Activated naive CD8-positive, alpha-beta T cell treated with anti-CD3 and anti-CD28 coated beads, Interleukin-2, amount 50 U/mL, for 16 hours (primary cell): ENCODE results near the gene EPAS1.

ENCODE experiments used
- DNase-seq: peaks from one replicate; pipeline ENCODE4 v3.0.0-alpha.2; 2020; ENCODE audit warnings: low read depth, low spot score

EPAS1 gene

GRCh38 chr2:46300406-46300832 is 3.2 kb downstream of the EPAS1 start:
- no peak for DNase-seq

- DNase-seq = no peak
These were observed 4.9 kb downstream of the EPAS1 start for GRCh38 chr2:46302005-46302695.

- no peak for DNase-seq
These were observed 6.0 kb downstream of the EPAS1 start for GRCh38 chr2:46303233-46303632.

DNA sequence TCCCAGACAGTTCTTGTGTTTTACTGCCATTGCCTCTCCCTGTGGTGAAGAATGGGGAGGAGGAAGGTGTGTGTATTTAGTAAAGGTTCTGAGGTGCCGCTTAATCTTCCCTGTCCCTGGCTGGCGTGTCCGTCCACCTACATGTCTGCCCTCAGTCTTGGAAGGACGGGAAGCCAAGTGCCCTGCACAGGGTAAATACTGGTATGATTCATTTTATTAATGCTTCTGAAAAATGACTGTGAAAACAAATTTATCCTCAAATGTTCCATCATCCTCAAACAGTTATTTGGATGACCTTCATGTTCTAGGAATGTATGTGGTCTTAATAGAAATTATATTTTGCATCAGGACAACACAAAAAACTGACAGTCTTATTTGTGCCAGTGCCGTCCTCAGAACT is 6.6 kb downstream of the EPAS1 start:
- no peak for DNase-seq

GRCh38 chr2:46304635-46305034 is 7.4 kb downstream of the EPAS1 start:
- DNase-seq = no peak

- DNase-seq = no peak
These were observed 8.0 kb downstream of the EPAS1 start for GRCh38 chr2:46305187-46305586.

DNA sequence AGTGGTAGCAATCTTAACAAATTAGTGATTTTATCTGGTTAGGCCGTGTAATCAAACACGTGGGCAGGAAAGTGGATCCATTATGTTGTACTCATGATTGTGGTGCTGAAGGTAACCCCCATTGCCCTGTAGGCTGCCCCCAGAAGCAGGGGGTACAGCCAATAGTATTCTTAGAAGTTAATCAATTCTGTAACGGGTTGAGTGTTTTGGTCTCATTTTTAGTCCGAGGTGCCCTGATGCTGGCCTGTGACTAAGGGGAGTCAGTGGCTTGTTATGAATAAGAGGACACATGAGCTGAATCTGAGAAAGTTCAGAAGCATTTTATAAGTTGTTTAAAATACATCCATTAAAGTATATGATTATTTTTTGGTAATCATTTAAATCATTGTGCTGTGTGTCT is 8.6 kb downstream of the EPAS1 start:
- no peak for DNase-seq

DNA sequence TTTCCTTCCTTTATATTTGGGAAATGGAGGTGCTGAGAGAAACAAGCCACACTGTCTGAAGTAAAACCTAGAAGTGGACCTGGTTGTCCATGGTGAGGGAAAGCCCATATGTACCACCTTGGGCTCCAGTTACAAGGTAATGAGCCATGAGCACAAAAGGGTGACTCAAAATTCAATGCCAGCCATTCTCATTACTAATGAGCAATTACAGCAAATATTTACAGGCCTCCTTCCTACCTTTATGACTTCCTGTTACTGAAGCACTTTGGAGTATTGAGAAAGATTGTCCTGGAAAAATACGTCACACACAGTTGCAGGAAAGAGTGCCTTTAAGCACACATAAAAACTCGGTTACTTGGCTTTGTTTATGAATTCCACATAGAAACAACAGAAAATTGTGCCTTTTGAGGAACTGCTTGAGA is 9.1 kb downstream of the EPAS1 start:
- no peak for DNase-seq

- DNase-seq = no peak
These were observed 9.9 kb downstream of the EPAS1 start for GRCh38 chr2:46306988-46307655.

DNA sequence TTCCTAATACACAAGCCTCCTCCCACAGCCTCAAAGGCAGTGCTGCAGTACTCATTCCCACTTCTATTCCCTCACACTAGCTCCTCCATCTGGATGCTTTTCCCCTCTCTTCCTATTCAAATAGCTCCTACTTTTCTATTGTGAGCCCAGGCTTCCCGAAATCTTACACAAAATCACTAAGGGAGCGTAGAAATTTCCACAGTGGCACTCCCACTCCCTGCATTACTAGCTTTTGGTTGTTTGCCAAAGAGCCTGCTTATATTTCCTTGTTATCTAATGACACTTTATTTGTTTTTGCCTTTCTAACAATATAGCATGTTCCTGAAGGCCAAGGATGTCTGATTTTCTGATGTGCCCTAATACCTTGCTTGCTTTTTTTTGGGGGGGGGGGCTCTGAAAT is 10.9 kb downstream of the EPAS1 start:
- no peak for DNase-seq

DNA sequence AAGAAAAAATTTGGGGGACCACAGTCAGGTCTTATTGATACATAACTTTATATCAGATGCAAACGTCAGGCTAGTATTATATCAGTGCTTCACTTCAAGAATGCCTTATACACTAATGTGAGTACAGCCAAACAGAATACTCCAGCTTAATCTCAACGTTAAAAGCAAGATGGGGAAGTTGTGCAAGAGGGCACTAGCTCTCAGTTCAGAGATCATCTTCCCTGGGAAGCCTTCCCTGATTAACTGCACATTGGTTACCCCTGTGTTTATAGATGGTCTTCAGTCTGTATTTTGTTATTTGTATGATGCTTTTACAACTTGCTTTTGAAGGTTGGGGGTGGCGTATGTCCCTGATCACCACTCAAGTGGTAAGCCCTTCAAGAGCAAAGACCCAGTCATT is 11.4 kb downstream of the EPAS1 start:
- no peak for DNase-seq

GRCh38 chr2:46309052-46309953 is 12.1 kb downstream of the EPAS1 start:
- no peak for DNase-seq

GRCh38 chr2:46310446-46310845 is 13.2 kb downstream of the EPAS1 start:
- DNase-seq = no peak

DNA sequence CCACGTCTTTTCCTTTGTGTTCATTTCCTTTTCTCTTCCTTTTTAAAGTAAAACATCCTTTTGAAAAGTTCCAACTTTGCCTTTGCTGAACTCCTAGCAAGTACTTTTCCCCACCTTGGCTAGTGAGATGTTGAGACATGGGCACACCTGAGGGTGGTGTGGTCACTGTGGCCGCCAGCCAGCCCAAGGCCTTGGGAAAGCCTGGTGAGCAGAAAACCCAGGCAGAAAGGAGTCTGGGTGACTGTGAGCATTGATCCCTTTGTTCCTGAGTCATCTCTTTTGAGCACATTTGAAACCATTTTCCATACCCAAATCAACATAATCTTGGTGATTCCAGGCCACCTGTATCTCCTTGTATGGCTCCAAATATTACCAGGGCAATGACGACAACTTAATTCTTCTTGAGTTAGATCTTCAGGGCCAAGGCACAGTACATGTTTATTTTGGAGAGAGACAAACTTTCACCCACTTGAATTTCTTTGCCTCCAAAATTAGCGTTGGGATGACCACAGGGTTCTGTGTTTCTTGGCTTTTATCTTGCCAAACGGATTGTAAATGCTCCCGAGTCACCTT is 14.5 kb downstream of the EPAS1 start:
- no peak for DNase-seq

DNA sequence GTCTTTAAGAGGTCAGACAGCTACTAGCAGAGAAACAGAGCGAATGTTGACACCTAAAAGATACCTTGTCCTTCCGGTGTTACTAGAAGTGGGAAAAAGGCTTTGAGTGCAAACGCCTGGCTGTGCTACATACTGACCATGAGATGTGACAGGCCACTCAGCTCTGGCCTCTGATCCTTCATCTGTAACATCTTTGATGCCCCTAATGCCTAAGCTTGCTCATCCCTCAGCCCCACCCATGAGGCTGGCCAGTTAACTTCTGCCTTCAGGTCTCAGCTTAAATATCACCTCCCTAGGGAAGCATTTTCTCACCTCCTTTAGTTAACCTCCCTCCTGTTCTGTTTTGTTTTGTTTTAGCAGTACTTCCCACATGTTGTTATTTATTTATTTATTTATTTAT is 15.9 kb downstream of the EPAS1 start:
- DNase-seq = no peak

DNA sequence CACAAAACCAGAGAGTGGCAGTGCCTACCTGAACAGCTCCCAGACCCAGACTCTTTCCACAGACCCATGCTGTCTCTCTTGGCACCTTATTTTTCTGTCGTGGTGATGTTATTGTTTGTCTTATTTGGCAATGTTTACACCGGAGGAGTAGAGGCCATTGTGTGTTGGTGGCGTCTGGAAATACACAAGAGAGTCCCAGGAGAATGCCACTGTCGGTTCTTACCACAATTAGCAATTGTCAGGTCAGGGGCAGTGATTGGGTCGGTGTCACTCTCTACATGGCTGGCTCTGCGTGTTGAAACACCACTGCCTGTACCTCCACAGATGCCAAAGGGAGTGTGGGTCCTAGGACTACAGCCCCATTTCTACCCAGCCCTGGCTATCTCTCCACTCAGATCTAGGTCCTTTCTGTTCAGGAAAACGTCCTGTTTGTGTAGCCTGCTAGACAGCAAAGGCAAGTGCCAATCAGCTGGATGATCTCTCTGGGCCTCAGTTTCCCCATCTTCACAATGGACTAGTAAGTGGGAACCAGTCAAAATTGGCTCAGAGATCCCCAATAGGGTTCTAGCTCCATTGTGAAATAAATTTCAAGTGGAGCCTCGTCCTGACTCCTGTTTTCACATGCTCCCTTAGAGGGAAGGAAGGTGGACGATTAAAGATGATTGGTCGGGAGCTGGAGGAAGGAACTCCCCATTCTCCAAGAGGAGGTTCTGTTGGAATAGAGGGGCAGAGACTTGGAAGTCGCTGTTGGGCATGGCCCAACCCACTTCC is 17.0 kb downstream of the EPAS1 start:
- DNase-seq = no peak

DNA sequence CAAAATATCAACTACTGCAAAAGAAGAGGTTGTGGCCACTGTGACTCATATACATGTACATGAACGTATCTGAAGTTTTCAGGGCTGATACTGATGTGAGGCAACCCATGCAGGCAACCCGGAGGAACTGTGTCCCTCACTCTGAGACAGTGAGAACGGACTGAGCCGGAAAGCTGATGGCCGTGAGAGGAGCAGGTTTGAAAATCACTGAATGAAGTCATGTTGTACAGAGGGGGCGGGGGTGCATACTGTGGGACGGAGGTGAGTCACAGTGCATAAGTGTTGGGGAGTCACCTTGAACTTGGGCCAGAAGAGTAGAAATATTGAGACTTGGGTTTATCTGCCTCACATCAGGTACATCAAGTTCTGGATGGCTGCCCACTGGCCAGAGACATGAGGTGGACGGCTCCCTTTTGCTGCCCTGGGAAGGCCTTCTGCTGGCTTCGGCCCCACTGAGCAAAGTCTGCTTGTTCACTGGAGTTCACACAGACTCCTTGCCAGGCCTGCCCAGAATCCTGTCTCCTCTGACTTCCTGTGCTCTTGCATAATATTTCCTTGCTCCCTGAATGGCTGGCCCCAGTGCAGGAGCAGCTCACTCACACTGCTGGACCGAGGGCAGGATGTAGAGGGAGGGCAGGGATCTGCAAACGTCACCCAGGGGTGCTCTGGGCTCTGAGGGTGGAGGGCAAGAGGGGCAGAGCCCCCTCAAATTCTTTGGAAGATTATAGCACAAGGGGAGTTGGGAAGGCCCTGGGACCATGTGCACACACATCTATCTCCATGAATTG is 18.1 kb downstream of the EPAS1 start:
- DNase-seq = no peak

DNA sequence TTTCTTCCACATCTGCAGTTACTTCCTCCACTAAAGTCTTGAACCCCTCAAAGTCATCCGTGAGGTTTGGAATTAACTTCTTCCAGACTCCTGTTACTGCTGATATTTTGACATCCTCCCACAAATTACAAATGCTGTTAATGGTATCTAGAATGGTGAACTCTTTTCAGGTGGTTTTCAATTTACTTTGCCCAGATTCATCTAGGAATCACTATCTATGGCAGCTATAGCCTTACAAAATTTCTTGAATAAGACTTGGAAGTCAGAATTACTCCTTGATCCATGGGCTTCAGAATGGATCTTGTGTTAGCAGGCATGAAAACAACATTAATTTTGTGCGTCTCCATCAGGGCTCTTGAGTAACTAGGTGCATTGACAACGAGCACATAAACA is 19.9 kb downstream of the EPAS1 start:
- DNase-seq = no peak

DNA sequence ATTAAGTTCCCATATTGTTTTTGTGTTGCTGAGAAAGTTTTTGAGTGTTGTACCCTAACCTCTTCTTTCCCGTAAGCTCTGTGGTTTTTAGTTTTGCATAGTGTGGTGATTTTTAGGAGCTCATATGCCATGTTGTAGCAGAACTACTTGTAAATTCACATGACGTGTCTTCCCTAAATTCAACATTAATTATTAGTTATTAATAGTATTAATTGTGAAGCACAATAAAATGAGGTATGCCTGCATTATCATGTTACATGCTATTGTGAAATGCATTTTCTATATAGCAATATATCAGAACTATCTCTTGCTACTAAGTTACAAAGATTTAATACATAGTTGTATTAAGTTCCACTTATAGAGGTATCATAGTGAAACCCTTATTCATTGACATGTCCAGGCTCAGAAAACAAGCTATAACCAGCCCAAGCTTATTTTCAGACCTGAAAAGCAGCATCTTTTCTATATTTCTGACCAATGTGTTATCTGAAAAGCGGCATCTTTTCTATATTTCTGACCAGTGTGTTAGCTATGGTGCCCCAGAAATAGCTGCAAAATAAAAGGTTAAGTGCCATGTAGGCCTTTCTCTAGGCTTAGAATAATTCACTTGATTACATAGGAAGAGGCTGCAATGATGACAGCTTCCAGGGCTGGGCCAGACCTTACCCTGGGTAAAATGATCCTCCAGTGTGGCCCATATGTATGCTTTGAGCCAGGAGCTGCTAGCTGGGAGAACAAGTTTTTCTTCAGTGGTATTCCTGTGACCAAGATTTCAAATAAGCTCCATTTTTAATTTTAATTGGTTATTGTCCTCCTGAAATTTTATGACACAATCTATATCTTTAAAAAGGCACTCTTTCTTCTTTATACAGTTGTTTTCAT is 21.6 kb downstream of the EPAS1 start:
- DNase-seq = no peak

GRCh38 chr2:46319711-46320110 is 22.5 kb downstream of the EPAS1 start:
- no peak for DNase-seq
